ENCODE measurements around the gene CDH18.

CDH18 gene

GRCh38 chr5:19532936-19533335 lies 455.1 kb downstream of the CDH18 start:
- H3K4me1 Mint-ChIP-seq, result no peaks in the 10 kb centered on the region
- ATAC-seq (ENCODE audit: low read depth) (no peak), DNase-seq (ENCODE audit: low spot score in 2 of 2) (no peak)
- no peaks in the 10 kb centered on the region for H3K27me3 Mint-ChIP-seq
- no peak overlapping the region for H3K4me3 Mint-ChIP-seq
- H3K27ac Mint-ChIP-seq, result no peak overlapping the region
- H3K9me3 Mint-ChIP-seq, result peaks cover 4% of the 10 kb centered on the region
- no peaks in the 10 kb centered on the region for H3K36me3 Mint-ChIP-seq

- H3K4me1 Mint-ChIP-seq, result no peaks in the 10 kb centered on the region
- peaks cover 4% of the 10 kb centered on the region for H3K9me3 Mint-ChIP-seq
- H3K27ac Mint-ChIP-seq, result no peak overlapping the region
- DNase-seq (ENCODE audit: low spot score in 2 of 2) (no peak), ATAC-seq (ENCODE audit: low read depth) (no peak)
- no peak overlapping the region for H3K4me3 Mint-ChIP-seq
- no peaks in the 10 kb centered on the region for H3K27me3 Mint-ChIP-seq
- no peaks in the 10 kb centered on the region for H3K36me3 Mint-ChIP-seq
Observed at GRCh38 chr5:19531374-19531952, 456.5 kb downstream of the CDH18 start.

GRCh38 chr5:19519448-19519847 lies 468.6 kb downstream of the CDH18 start:
- no peaks in the 10 kb centered on the region for H3K4me1 Mint-ChIP-seq
- ATAC-seq (ENCODE audit: low read depth), result no peak
- H3K9me3 Mint-ChIP-seq, result no peaks in the 10 kb centered on the region
- H3K27me3 Mint-ChIP-seq, result no peaks in the 10 kb centered on the region
- DNase-seq (ENCODE audit: low spot score in 2 of 2), result no peak
- no peak overlapping the region for H3K27ac Mint-ChIP-seq
- no peak overlapping the region for H3K4me3 Mint-ChIP-seq
- H3K36me3 Mint-ChIP-seq, result no peaks in the 10 kb centered on the region

GRCh38 chr5:19498852-19499251 lies 489.1 kb downstream of the CDH18 start:
- no peak for ATAC-seq (ENCODE audit: low read depth)
- Mint-ChIP-seq H3K27ac (no peak overlapping the region), H3K36me3 (no peaks in the 10 kb centered on the region), H3K27me3 (no peaks in the 10 kb centered on the region), H3K4me1 (no peaks in the 10 kb centered on the region), H3K9me3 (no peaks in the 10 kb centered on the region), H3K4me3 (no peak overlapping the region)
- no peak for DNase-seq (ENCODE audit: low spot score in 2 of 2)

GRCh38 chr5:19497229-19497815 lies 490.7 kb downstream of the CDH18 start:
- Mint-ChIP-seq H3K36me3 (no peaks in the 10 kb centered on the region), H3K27me3 (no peaks in the 10 kb centered on the region), H3K27ac (no peak overlapping the region), H3K4me1 (no peaks in the 10 kb centered on the region), H3K9me3 (no peaks in the 10 kb centered on the region), H3K4me3 (no peak overlapping the region)
- ATAC-seq (ENCODE audit: low read depth) (no peak), DNase-seq (ENCODE audit: low spot score in 2 of 2) (no peak)

GRCh38 chr5:19496056-19496455 lies 491.9 kb downstream of the CDH18 start:
- no peaks in the 10 kb centered on the region for H3K36me3 Mint-ChIP-seq
- H3K27ac Mint-ChIP-seq, result no peak overlapping the region
- H3K27me3 Mint-ChIP-seq, result no peaks in the 10 kb centered on the region
- no peaks in the 10 kb centered on the region for H3K9me3 Mint-ChIP-seq
- no peak for ATAC-seq (ENCODE audit: low read depth)
- no peaks in the 10 kb centered on the region for H3K4me1 Mint-ChIP-seq
- no peak overlapping the region for H3K4me3 Mint-ChIP-seq
- DNase-seq (ENCODE audit: low spot score in 2 of 2), result no peak

- no peaks in the 10 kb centered on the region for H3K9me3 Mint-ChIP-seq
- H3K4me3 Mint-ChIP-seq, result no peak overlapping the region
- H3K27me3 Mint-ChIP-seq, result no peaks in the 10 kb centered on the region
- DNase-seq (ENCODE audit: low spot score in 2 of 2) (no peak), ATAC-seq (ENCODE audit: low read depth) (no peak)
- no peak overlapping the region for H3K27ac Mint-ChIP-seq
- no peaks in the 10 kb centered on the region for H3K36me3 Mint-ChIP-seq
- no peaks in the 10 kb centered on the region for H3K4me1 Mint-ChIP-seq
Observed at GRCh38 chr5:19492861-19493260, 495.1 kb downstream of the CDH18 start.

GRCh38 chr5:19488786-19489185 lies 499.2 kb downstream of the CDH18 start:
- Mint-ChIP-seq H3K4me3 (no peak overlapping the region), H3K27me3 (no peaks in the 10 kb centered on the region), H3K27ac (no peak overlapping the region), H3K36me3 (no peaks in the 10 kb centered on the region), H3K9me3 (no peaks in the 10 kb centered on the region), H3K4me1 (no peaks in the 10 kb centered on the region)
- ATAC-seq (ENCODE audit: low read depth) (no peak), DNase-seq (ENCODE audit: low spot score in 2 of 2) (no peak)

- Mint-ChIP-seq H3K36me3 (no peaks in the 10 kb centered on the region), H3K4me1 (no peaks in the 10 kb centered on the region), H3K9me3 (no peaks in the 10 kb centered on the region), H3K27me3 (no peaks in the 10 kb centered on the region), H3K4me3 (no peak overlapping the region), H3K27ac (no peak overlapping the region)
- DNase-seq (ENCODE audit: low spot score in 2 of 2) (no peak), ATAC-seq (ENCODE audit: low read depth) (no peak)
Observed at GRCh38 chr5:19487480-19487879, 500.5 kb downstream of the CDH18 start.

GRCh38 chr5:19479562-19479961 lies 508.4 kb downstream of the CDH18 start:
- DNase-seq (ENCODE audit: low spot score in 2 of 2), result no peak
- ATAC-seq (ENCODE audit: low read depth), result no peak
- Mint-ChIP-seq H3K27ac (no peak overlapping the region), H3K4me3 (no peak overlapping the region), H3K4me1 (no peaks in the 10 kb centered on the region), H3K9me3 (peaks cover 7% of the 10 kb centered on the region), H3K36me3 (no peaks in the 10 kb centered on the region), H3K27me3 (no peaks in the 10 kb centered on the region)

GRCh38 chr5:19462019-19462418 lies 526.0 kb downstream of the CDH18 start:
- no peak for DNase-seq (ENCODE audit: low spot score in 2 of 2)
- Mint-ChIP-seq H3K4me1 (no peaks in the 10 kb centered on the region), H3K36me3 (no peaks in the 10 kb centered on the region), H3K27ac (no peak overlapping the region), H3K4me3 (no peak overlapping the region), H3K27me3 (no peaks in the 10 kb centered on the region), H3K9me3 (peaks cover 3% of the 10 kb centered on the region)
- no peak for ATAC-seq (ENCODE audit: low read depth)

- Mint-ChIP-seq H3K36me3 (no peaks in the 10 kb centered on the region), H3K27me3 (no peaks in the 10 kb centered on the region), H3K27ac (no peak overlapping the region), H3K9me3 (no peaks in the 10 kb centered on the region), H3K4me3 (no peak overlapping the region), H3K4me1 (no peaks in the 10 kb centered on the region)
- DNase-seq (ENCODE audit: low spot score in 2 of 2) (no peak), ATAC-seq (ENCODE audit: low read depth) (no peak)
Observed at GRCh38 chr5:19424506-19424905, 563.5 kb downstream of the CDH18 start.

Measured in memory B cell (primary cell).